Measurements from ENCODE around the gene CCT3. TPM values are rescaled to one million over a fixed set of nuclear protein-coding genes. Genes with fewer than 3 reads are reported as not detected.

Gene CCT3
- total and polyA plus RNA-seq, 5 donors, result 125 to 151 (median 129) TPM

GRCh38 chr1:156319664-156320063, 18.4 kb downstream of the CCT3 start:
- intact Hi-C loops (cut with DNase I), result loop anchor here in 1 of 4 donors (10.0 kb wide), 1 partner anchor 235 kb away; the partner anchor contains the start of gene MEX3A
- Histone ChIP-seq H3K27ac (ENCODE audit: low read length) (no peak overlapping the region), H3K4me3 (ENCODE audit: low read length) (no peak overlapping the region), H3K9me3 (ENCODE audit: control insufficient read depth, low read length) (no peaks in the 10 kb centered on the region), H3K4me1 (ENCODE audit: control insufficient read depth, insufficient read depth, low read length) (no peaks in the 10 kb centered on the region), H3K27me3 (ENCODE audit: control insufficient read depth, insufficient read depth) (no peaks in the 10 kb centered on the region)
- no peak for ATAC-seq
- WGBS, result 79% methylated on average over 1 of the region's 1 CpG
- DNase-seq, result no peak

- DNase-seq (no peak), ATAC-seq (no peak)
- Histone ChIP-seq H3K27ac (ENCODE audit: low read length) (no peak overlapping the region), H3K27me3 (ENCODE audit: control insufficient read depth, insufficient read depth) (no peaks in the 10 kb centered on the region), H3K4me3 (ENCODE audit: low read length) (no peak overlapping the region), H3K4me1 (ENCODE audit: control insufficient read depth, insufficient read depth, low read length) (no peaks in the 10 kb centered on the region), H3K9me3 (ENCODE audit: control insufficient read depth, low read length) (no peaks in the 10 kb centered on the region)
- intact Hi-C loops (cut with DNase I), result loop anchor here in 1 of 4 donors (10.0 kb wide), 1 partner anchor 232 kb away; the partner anchor contains the start of gene MEX3A
- 94% methylated on average over 7 of the region's 7 CpGs for WGBS
Observed at GRCh38 chr1:156316909-156317308, 21.2 kb downstream of the CCT3 start.

- 85% methylated on average over 6 of the region's 6 CpGs for WGBS
- no peaks in the 10 kb centered on the region for H3K4me1 ChIP-seq (ENCODE audit: control insufficient read depth, insufficient read depth, low read length)
- H3K27me3 ChIP-seq (ENCODE audit: control insufficient read depth, insufficient read depth), result no peaks in the 10 kb centered on the region
- H3K9me3 ChIP-seq (ENCODE audit: control insufficient read depth, low read length), result no peaks in the 10 kb centered on the region
- ATAC-seq, result peak in 1 of 2 donors; percentile 51
- intact Hi-C loops (cut with DNase I), result loop anchor here in 1 of 4 donors (10.0 kb wide), 1 partner anchor 226 kb away; the partner anchor contains the start of gene MEX3A
- DNase-seq, result peak in 1 of 3 donors; percentile 36
- H3K4me3 ChIP-seq (ENCODE audit: low read length), result no peak overlapping the region
- H3K27ac ChIP-seq (ENCODE audit: low read length), result no peak overlapping the region
Observed at GRCh38 chr1:156310962-156311361, 27.1 kb downstream of the CCT3 start.

- Histone ChIP-seq H3K27ac (ENCODE audit: low read length) (no peak overlapping the region), H3K4me1 (ENCODE audit: control insufficient read depth, insufficient read depth, low read length) (no peaks in the 10 kb centered on the region), H3K9me3 (ENCODE audit: control insufficient read depth, low read length) (no peaks in the 10 kb centered on the region), H3K4me3 (ENCODE audit: low read length) (no peak overlapping the region), H3K27me3 (ENCODE audit: control insufficient read depth, insufficient read depth) (no peaks in the 10 kb centered on the region)
- intact Hi-C loops (cut with DNase I), result no loop called here
- DNase-seq (no peak), ATAC-seq (no peak)
Observed at GRCh38 chr1:156308078-156308477, 30.0 kb downstream of the CCT3 start.

- ATAC-seq (no peak), DNase-seq (no peak)
- intact Hi-C loops (cut with DNase I), result no loop called here
- Histone ChIP-seq H3K4me1 (ENCODE audit: control insufficient read depth, insufficient read depth, low read length) (no peaks in the 10 kb centered on the region), H3K4me3 (ENCODE audit: low read length) (no peak overlapping the region), H3K27ac (ENCODE audit: low read length) (no peak overlapping the region), H3K9me3 (ENCODE audit: control insufficient read depth, low read length) (no peaks in the 10 kb centered on the region), H3K27me3 (ENCODE audit: control insufficient read depth, insufficient read depth) (no peaks in the 10 kb centered on the region)
- 74% methylated on average over 2 of the region's 2 CpGs for WGBS
Observed at GRCh38 chr1:156305215-156305614, 32.9 kb downstream of the CCT3 start.

- Histone ChIP-seq H3K27me3 (ENCODE audit: control insufficient read depth, insufficient read depth) (no peaks in the 10 kb centered on the region), H3K27ac (ENCODE audit: low read length) (no peak overlapping the region), H3K9me3 (ENCODE audit: control insufficient read depth, low read length) (no peaks in the 10 kb centered on the region), H3K4me1 (ENCODE audit: control insufficient read depth, insufficient read depth, low read length) (no peaks in the 10 kb centered on the region), H3K4me3 (ENCODE audit: low read length) (no peak overlapping the region)
- no peak for ATAC-seq
- intact Hi-C loops (cut with DNase I), result no loop called here
- 99% methylated on average over 4 of the region's 4 CpGs for WGBS
- DNase-seq, result no peak
Observed at GRCh38 chr1:156303241-156303640, 34.9 kb downstream of the CCT3 start.

- DNase-seq, result no peak
- 88% methylated on average over 19 of the region's 19 CpGs for WGBS
Observed at GRCh38 chr1:156298852-156299357, 39.2 kb downstream of the CCT3 start, which contains the start of gene VHLL. Gene VHLL, minus strand, starts transcription at chr1:156299307. Its CDS starts 118 bp downstream, at chr1:156299189.

GRCh38 chr1:156295391-156295947, 42.6 kb downstream of the CCT3 start, which contains the start of gene GLMP:
Gene GLMP, minus strand, starts transcription at chr1:156295679. Its CDS starts 34 bp downstream, at chr1:156295645.
- intact Hi-C loops (cut with DNase I), result no loop called here
- H3K27me3 ChIP-seq (ENCODE audit: control insufficient read depth, insufficient read depth), result no peaks in the 10 kb centered on the region
- peak; percentile 75 to 90 (median 83) for DNase-seq
- H3K27ac ChIP-seq (ENCODE audit: low read length), result peak within 1 kb of the TSS; percentile 1
- peak; percentile 46 to 49 for ATAC-seq
- H3K4me1 ChIP-seq (ENCODE audit: control insufficient read depth, insufficient read depth, low read length), result peaks cover 3% of the 10 kb centered on the region
- peak within 1 kb of the TSS; percentile 64 for H3K4me3 ChIP-seq (ENCODE audit: low read length)
- under 1% methylated on average over 17 of the region's 17 CpGs for WGBS
- no peaks in the 10 kb centered on the region for H3K9me3 ChIP-seq (ENCODE audit: control insufficient read depth, low read length)

More at GRCh38 chr1:156298852-156299357, 39.2 kb downstream of the CCT3 start, which contains the start of gene VHLL:
- no peak within 1 kb of the TSS for H3K4me3 ChIP-seq (ENCODE audit: low read length)
- intact Hi-C loops (cut with DNase I), result no loop called here
- ATAC-seq, result no peak
- no peak within 1 kb of the TSS for H3K27ac ChIP-seq (ENCODE audit: low read length)
- no peaks in the 10 kb centered on the region for H3K27me3 ChIP-seq (ENCODE audit: control insufficient read depth, insufficient read depth)
- no peaks in the 10 kb centered on the region for H3K9me3 ChIP-seq (ENCODE audit: control insufficient read depth, low read length)
- peaks cover 3% of the 10 kb centered on the region for H3K4me1 ChIP-seq (ENCODE audit: control insufficient read depth, insufficient read depth, low read length)

GRCh38 chr1:156293895-156294294, 44.2 kb downstream of the CCT3 start:
- intact Hi-C loops (cut with DNase I), result no loop called here
- WGBS, result 90% methylated on average over 9 of the region's 9 CpGs
- peaks cover 3% of the 10 kb centered on the region for H3K4me1 ChIP-seq (ENCODE audit: control insufficient read depth, insufficient read depth, low read length)
- H3K27me3 ChIP-seq (ENCODE audit: control insufficient read depth, insufficient read depth), result no peaks in the 10 kb centered on the region
- peak in 1 of 3 donors; percentile 55 for DNase-seq
- ATAC-seq, result no peak
- H3K4me3 ChIP-seq (ENCODE audit: low read length), result no peak overlapping the region
- no peak overlapping the region for H3K27ac ChIP-seq (ENCODE audit: low read length)
- no peaks in the 10 kb centered on the region for H3K9me3 ChIP-seq (ENCODE audit: control insufficient read depth, low read length)

GRCh38 chr1:156293098-156293434, 45.0 kb downstream of the CCT3 start:
- no peaks in the 10 kb centered on the region for H3K9me3 ChIP-seq (ENCODE audit: control insufficient read depth, low read length)
- H3K4me3 ChIP-seq (ENCODE audit: low read length), result no peak overlapping the region
- H3K4me1 ChIP-seq (ENCODE audit: control insufficient read depth, insufficient read depth, low read length), result peaks cover 3% of the 10 kb centered on the region
- intact Hi-C loops (cut with DNase I), result no loop called here
- H3K27me3 ChIP-seq (ENCODE audit: control insufficient read depth, insufficient read depth), result no peaks in the 10 kb centered on the region
- ATAC-seq (no peak), DNase-seq (no peak)
- H3K27ac ChIP-seq (ENCODE audit: low read length), result no peak overlapping the region
- WGBS, result 90% methylated on average over 8 of the region's 8 CpGs

GRCh38 chr1:156291226-156292061, 46.6 kb downstream of the CCT3 start:
- peak; percentile 94 to 97 (median 97) for DNase-seq
- Histone ChIP-seq H3K4me1 (ENCODE audit: control insufficient read depth, insufficient read depth, low read length) (peaks cover 3% of the 10 kb centered on the region), H3K4me3 (ENCODE audit: low read length) (peak overlapping the region; percentile 38), H3K9me3 (ENCODE audit: control insufficient read depth, low read length) (no peaks in the 10 kb centered on the region), H3K27me3 (ENCODE audit: control insufficient read depth, insufficient read depth) (no peaks in the 10 kb centered on the region), H3K27ac (ENCODE audit: low read length) (peak overlapping the region; percentile 37)
- 10% methylated on average over 37 of the region's 37 CpGs for WGBS
- intact Hi-C loops (cut with DNase I), result no loop called here
- ATAC-seq, result peak; percentile 96
